GM18909 (cell line): ENCODE results near the gene SV2B.
"Not testable (repeated sequence)": the region's sequence is repeated elsewhere in the genome, so short reads cannot be mapped to it uniquely, and the experiment has no call there.

ENCODE experiments used
- ATAC-seq: cut with Tn5 transposase; IDR thresholded peaks from one replicate; pipeline ENCODE4 v1.9.1; 2021; ENCODE audit warnings: mild to moderate bottlenecking; ENCODE audit not compliant: unreplicated experiment, poor library complexity

Gene SV2B

GRCh38 chr15:91099995-91100813 is at the start of gene SV2B:
Gene SV2B (plus strand): TSS chr15:91100257. CDS start chr15:91226264, 126,007 bp downstream.
- peak; percentile 69 for ATAC-seq

- ATAC-seq, result no peak
Observed at GRCh38 chr15:91051248-91051647, 48.8 kb upstream of the SV2B start.

DNA sequence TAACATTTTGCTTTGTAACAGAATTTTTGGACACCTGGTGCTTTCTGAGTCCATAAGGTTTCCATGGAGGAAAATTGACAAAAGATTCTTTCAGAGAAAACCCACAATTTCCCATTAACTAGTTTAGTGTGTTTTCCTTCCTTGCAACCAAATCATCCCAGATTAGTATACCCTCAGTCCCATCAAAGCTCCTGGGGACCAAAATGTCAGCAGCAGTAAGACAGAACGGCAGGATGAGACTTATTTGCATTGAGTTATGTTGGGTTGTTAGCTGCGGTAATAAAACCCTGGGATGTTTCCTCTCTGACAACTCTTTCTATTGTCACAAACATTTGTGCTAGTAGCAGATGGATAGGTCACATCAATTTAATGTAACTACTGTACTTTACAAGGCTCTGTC is 45.2 kb upstream of the SV2B start:
- ATAC-seq, result no peak

DNA sequence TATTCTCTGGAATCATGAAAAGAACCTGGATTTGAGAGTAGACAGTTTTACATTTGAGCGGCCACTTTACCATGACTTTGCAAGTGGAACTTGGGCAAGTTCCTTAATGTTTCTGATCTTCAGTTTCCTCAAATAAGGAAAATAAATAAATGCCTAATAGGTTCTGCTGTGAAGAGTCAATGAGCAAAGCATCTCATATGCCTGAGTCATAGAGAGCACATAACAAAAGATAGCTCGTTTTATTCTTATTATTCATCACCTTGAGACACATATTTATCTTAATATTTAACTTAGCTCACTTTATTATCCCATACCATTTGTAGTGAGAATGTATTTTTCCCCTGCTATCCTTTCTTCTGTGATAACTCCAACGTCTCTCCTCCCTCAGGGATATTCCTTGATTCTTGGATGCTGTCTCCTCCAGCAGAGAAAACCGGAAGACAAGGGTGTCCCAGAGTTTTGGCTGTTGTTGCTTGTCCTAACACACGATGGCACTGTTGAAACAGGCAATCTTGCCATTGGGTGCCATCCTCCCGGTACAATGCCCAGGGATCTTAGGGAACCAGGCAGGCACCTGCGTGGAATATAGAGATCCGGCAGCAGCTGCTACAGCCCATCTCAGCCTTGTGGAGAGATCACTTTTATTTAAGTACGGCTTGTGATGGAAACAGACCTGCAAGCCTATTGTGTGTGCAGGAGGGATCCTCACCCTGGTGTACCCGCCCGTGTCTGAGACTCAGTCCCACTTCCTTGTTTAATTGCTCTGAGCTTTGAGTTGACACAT is 44.3 kb upstream of the SV2B start:
- ATAC-seq, result no peak

- ATAC-seq, result no peak
Observed at GRCh38 chr15:91061230-91061629, 38.8 kb upstream of the SV2B start.

- ATAC-seq, result no peak
Observed at GRCh38 chr15:91061997-91062396, 38.1 kb upstream of the SV2B start.

GRCh38 chr15:91065505-91065904 is 34.6 kb upstream of the SV2B start:
- ATAC-seq, result no peak

GRCh38 chr15:91067036-91067435 is 33.0 kb upstream of the SV2B start:
- ATAC-seq, result no peak

- ATAC-seq, result no peak
Observed at GRCh38 chr15:91068436-91068835, 31.6 kb upstream of the SV2B start.

- ATAC-seq, result no peak
Observed at GRCh38 chr15:91068966-91069365, 31.1 kb upstream of the SV2B start.

DNA sequence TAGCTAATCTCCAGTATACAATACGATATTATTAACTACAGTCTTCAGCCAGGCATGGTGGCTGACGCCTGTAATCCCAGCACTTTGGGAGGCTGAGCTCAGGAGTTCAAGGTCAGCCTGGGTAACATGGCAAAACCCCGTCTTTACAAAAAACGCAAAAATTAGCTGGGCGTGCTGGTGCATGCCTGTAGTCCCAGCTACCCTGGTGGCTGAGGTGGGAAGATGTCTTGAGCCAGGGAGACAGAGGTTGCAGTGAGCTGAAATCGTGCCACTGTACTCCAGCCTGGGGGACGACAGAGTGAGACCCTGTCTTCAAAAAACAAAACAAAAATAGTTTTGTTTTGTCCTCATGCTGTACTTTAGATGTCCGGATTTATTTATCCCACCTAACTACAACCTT is 29.2 kb upstream of the SV2B start:
- ATAC-seq, result no peak

DNA sequence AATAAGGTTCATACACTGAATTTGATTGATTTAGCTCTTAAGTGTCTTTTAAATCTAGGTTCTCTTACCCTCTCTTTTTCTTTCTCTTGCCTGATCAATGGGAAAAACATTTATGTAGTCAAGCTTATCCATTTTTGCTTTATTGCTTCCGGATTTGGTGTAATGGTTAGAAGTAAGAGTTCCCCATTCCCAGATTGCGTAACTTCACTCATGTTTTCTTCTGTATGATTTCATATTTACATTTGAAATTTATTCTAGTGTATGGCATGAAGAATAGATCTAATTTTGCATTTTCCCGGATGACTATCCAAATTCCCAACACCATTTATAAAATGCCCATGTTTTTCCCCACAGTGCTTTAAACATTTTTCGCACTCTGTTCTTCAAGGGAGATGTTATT is 27.9 kb upstream of the SV2B start:
- no peak for ATAC-seq

DNA sequence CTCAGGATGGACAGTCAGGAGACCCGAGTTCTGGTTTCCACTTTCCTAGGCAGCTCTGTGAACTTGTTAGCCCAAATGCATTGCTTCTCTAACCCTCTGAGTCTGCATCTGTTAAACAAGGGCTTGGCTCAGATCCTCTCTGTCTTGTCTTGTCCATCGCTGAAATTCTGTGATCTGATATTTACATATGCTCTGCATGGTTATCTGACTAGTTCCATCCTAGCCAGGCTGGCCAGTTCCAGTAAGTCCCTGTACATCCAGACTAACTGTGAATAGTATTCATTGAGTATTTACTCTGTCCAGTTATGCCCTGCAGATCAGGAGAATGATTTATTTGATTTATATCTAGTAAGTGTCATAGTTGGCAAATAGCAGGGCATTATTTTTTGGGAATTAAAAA is 27.0 kb upstream of the SV2B start:
- no peak for ATAC-seq

DNA sequence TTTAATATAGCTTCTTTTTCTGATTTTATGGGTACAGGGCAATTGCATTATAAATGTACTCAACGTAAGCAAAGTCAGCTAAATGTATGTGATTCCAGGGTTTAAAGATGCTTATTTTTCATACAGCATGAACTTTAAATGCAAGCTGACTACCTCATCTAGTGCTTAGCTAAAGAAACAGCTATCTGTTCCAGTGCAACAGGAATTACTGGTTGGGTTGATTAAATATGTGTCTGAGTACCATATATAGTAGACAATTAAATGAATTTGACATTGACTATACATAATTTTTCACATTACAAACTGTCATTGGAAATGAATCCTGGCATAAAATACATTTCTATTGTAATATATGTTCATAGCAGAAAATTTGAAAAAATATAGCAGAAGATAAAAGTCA is 26.3 kb upstream of the SV2B start:
- ATAC-seq, result no peak

- no peak for ATAC-seq
Observed at GRCh38 chr15:91075739-91076138, 24.3 kb upstream of the SV2B start.

DNA sequence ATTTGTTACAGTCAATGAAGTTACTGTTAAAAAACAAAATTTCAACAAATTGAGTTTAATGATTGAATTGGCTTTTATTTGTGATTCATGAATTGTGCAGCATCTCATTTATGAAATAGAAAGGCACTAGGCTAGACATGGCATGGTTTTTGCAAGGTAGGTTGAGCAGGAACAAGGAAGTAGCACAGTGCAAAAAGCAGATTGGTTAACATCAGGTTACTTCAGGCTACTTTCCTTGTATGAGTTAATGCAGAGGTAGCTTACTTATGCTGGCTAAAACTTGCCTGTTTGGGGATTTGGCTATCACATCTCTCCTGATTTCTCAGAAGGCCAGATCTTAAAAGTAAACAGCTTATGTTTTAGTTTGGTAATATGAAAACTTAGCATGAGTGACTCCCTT is 23.0 kb upstream of the SV2B start:
- ATAC-seq, result no peak

GRCh38 chr15:91093866-91094265 is 6.2 kb upstream of the SV2B start:
- not testable (repeated sequence) for ATAC-seq

DNA sequence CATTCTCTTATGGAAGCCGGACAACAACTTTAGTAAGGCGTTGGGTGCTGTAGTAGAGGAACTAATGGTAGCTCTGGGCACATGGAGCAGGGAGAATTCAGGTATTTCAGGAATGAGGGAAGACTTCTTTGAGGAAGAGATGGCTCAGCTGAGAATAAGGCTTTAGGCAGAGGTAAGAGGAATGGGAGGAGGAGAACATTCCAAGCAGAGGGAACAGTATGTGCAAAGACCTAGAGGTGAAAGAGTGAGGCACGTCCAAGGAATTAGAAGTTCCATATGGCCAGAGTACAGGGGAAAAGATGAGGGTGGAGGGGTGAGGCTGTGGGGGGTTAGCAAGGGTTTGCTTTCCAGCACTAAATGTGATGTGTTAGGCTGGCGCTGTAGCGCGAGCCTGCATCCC is 1.6 kb upstream of the SV2B start:
- no peak for ATAC-seq

GRCh38 chr15:91099616-91099994 is 452 bp upstream of the SV2B start:
- ATAC-seq, result peak; percentile 9

DNA sequence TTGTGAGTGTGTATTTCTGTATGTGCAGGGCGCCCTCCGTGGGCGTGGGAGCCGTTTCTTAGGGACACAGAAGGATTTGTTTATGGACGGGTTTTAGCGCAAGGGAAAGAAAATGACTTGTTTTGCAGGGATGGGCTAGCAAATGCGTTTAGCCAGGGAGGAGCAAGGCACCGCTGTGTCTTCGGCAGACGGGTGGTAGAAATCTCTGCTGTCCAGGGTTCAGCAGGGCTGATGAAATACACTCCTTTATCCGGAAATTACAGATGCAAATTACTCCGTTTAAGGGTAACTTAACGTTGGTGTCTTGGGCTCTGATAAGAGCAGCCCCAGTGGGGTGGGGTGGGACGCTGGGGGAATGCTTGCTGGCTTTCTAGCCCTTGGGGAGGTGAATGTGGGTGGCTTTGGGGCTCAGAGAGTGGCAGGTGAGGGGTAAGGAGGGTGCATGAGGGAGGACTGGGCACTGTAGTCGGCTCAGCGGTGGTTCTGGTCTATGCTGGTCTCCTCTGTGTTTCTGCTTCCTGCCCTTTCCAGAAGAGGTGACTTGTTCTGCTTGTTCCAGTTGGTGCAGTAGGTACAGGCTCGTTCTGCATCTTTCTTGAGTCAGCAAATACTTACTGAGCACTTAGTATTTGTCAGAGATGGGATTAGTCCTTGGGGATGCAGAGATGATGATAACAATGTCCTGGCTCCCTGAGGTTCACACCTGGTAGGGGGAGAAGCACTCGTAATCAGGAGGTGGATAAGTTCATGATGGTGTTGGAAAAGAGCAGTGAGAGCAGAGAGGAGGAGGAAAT is 954 bp downstream of the SV2B start:
- ATAC-seq, result no peak

DNA sequence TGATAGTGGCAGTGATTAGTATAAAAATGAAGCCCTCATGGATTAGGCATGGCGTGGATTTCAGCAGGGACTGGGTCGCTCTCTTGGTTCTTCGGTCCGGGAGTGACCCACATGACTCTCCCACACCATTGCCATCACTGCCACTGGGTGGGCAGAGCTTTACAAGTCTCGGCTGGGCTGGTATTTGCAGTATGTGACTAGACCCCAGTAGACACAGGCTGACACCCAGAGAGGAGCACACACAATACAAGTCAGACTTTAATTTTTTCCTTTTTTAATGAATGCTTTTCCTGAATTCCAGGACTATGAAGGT is 1.5 kb downstream of the SV2B start:
- no peak for ATAC-seq
